Lower lobe of right lung (tissue), 2 donors: ENCODE measurements around the gene SRP68. TPM values are rescaled to one million over a fixed set of nuclear protein-coding genes. Genes with fewer than 3 reads are reported as not detected.
A peak's percentile ranks its signal among the peaks of the same experiment; 100 is the strongest.

ENCODE experiments used
- ATAC-seq, 2 donors: fragments of 200-7000 bp; cut with Tn5 transposase; one replicate each; pipeline ENCODE4 v1.9.1; 2020 to 2022; ENCODE audit warnings: mild to moderate bottlenecking in 2 of 2, moderate library complexity in 2 of 2
- DNase-seq: peaks from one replicate; pipeline ENCODE4 v3.0.0-alpha.2; 2020
- H3K27ac ChIP-seq: fragments of 200-600 bp; one replicate; pipeline ENCODE4 v1.8.0; 2022
- H3K27me3 ChIP-seq: fragments of 200-600 bp; one replicate; pipeline ENCODE4 v1.8.0; 2022; ENCODE audit warnings: low read depth
- H3K36me3 ChIP-seq: fragments of 200-600 bp; one replicate; pipeline ENCODE4 v1.8.0; 2022; ENCODE audit warnings: mild to moderate bottlenecking
- H3K4me1 ChIP-seq: fragments of 200-600 bp; one replicate; pipeline ENCODE4 v1.8.0; 2022
- H3K4me3 ChIP-seq: fragments of 200-600 bp; one replicate; pipeline ENCODE4 v1.8.0; 2022; ENCODE audit warnings: mild to moderate bottlenecking
- H3K9me3 ChIP-seq: fragments of 200-600 bp; one replicate; pipeline ENCODE4 v1.8.0; 2022
- intact Hi-C: fragments of 100-400 bp; cut with DNase I; formaldehyde crosslinking; loops from one replicate; pipeline ENCODE4 v1.11.0; 2022
- total RNA-seq: library from RNA; stranded (reverse); fragmentation: NEBNext Ultra II Directional; extraction: Animal tissue kit (Norgen Biotek cat#: 25700); gene quantifications from one replicate; pipeline ENCODE4 v1.2.1, GENCODE V29; 2021
- TF ChIP-seq, protein P1 (sequence below): fragments of 200-600 bp; IDR thresholded peaks from one replicate; pipeline ENCODE4 v1.8.0; 2022; ENCODE audit warnings: antibody characterized with exemption, mild to moderate bottlenecking
- donor health status: DM: no; HTN: yes; CAD: no; lungs with severe emphysema.

SRP68 gene
- total RNA-seq, 1 donor from 2014 or later, result 65.0 TPM

DNA sequence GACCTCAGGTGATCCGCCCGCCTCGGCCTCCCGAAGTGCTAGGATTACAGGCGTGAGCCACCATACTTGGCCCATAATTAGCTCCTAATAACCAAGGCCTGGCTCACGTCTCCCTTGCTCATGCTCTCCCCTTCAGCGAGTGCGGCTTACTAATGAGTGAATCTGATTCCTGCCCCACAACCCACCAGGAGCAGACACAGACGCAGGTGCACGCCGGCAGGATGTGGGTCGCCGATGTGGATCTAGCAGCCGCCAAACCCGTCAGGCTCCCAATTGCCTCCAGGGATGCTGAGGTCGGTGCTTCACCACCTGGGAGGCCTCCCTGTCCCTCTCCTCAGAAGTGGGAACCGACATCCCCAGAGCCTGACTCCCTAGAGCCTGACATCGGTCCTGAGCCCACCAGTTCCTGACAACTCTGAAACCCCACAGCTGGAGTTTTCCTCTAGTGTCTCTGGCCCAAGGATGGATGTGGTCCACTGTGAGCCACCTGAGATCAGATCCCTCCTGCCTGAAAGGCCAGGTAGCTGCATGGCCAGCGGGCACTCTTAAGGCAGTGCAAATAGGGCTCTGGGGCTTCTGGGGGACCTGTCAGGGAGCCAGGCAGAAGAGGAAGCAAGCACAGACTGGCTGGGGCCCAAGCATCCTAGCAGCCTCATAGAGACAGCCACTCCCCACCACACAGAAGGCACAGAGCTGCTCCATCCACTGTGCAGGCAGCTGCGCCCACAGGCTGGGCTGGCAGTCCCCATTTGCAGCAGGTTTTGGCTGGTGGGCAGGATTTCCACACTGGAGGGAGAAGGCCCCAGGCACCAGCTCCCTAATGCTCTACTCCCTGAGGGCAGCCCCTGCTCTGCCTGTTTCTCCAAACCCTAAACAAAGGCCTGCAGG is 20.5 kb upstream of the SRP68 start:
- Histone ChIP-seq H3K4me3 (no peak overlapping the region), H3K27ac (no peak overlapping the region), H3K27me3 (no peaks in the 10 kb centered on the region), H3K4me1 (no peaks in the 10 kb centered on the region), H3K9me3 (no peaks in the 10 kb centered on the region), H3K36me3 (peaks cover 100% of the 10 kb centered on the region)
- intact Hi-C loops, result no loop called here
- DNase-seq (peak; percentile 17), ATAC-seq (no peak)
- TF ChIP-seq, protein P1, sequence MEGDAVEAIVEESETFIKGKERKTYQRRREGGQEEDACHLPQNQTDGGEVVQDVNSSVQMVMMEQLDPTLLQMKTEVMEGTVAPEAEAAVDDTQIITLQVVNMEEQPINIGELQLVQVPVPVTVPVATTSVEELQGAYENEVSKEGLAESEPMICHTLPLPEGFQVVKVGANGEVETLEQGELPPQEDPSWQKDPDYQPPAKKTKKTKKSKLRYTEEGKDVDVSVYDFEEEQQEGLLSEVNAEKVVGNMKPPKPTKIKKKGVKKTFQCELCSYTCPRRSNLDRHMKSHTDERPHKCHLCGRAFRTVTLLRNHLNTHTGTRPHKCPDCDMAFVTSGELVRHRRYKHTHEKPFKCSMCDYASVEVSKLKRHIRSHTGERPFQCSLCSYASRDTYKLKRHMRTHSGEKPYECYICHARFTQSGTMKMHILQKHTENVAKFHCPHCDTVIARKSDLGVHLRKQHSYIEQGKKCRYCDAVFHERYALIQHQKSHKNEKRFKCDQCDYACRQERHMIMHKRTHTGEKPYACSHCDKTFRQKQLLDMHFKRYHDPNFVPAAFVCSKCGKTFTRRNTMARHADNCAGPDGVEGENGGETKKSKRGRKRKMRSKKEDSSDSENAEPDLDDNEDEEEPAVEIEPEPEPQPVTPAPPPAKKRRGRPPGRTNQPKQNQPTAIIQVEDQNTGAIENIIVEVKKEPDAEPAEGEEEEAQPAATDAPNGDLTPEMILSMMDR, result no peak

DNA sequence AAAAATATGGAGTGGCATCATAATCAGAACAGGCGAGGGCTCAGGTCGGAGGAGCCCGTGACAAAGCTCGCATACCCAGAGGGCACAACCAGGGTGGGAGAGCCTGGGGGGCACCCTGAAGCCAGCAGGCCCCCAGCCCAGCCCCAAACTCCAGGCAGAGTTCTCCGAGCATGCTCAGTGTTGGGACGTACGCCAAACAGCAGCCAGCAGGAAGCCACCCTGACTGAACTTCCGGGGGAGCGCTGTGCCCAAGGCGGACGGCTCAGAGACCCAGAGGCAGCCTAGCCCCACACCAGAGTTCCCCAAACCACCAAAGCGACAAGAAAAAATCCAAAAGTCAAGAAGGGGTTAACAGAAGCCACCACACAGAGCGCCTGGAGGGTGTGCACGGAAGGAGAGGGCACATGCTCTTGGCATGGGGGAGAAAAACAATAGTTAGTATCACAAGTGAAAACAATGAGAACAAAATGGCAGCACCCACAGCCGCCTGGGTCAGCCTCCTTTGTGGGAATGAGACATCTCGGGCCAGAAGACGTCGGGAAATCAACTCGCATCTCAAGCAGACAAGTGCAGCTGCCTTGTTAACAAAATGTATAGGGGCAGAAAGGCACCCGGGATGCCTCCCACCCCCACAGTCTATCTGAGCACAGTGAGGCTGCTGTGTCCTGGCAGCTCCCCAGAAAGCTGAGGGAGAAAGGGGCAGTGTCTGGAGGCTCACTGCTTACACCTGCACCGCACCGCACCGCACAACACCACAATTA is 19.4 kb upstream of the SRP68 start:
- TF ChIP-seq, protein P1, result no peak
- H3K9me3 ChIP-seq, result no peaks in the 10 kb centered on the region
- intact Hi-C loops, result no loop called here
- no peak overlapping the region for H3K4me3 ChIP-seq
- H3K4me1 ChIP-seq, result no peaks in the 10 kb centered on the region
- peaks cover 100% of the 10 kb centered on the region for H3K36me3 ChIP-seq
- H3K27ac ChIP-seq, result no peak overlapping the region
- no peak for ATAC-seq
- peak; percentile 25 for DNase-seq
- H3K27me3 ChIP-seq, result no peaks in the 10 kb centered on the region

DNA sequence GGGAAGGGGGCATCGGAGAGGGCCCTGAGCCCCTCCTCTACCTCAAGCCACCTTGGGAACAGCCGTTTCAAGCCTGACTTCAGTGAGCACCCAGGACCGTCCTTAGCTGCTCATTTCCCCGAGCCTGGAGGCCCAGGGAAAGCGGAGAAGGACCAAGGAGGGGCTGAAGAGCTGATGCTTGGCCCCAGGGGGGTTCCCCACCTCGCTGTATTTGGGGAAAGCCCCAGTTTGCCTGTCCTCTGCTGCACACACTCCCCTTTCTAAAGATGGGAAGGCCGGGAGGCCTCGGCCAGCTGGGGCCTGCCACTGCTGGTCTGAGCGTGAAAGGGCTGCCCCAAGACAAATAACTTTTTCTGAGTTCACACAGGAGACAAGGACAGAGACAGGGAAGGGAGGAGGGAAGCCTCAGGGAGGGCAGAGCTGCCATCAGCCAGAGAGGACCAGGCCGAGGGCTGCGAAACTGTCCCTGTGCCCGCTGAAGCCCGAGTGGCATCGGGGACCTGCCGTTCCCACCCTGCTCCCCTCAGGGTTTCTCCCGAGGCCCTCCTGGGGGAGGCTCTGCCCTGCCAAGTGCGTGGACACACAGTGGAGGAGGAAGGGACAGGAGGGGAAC is 18.3 kb upstream of the SRP68 start:
- no peaks in the 10 kb centered on the region for H3K9me3 ChIP-seq
- ATAC-seq, result no peak
- H3K4me3 ChIP-seq, result no peak overlapping the region
- TF ChIP-seq, protein P1, result no peak
- peaks cover 100% of the 10 kb centered on the region for H3K36me3 ChIP-seq
- H3K4me1 ChIP-seq, result no peaks in the 10 kb centered on the region
- no peak overlapping the region for H3K27ac ChIP-seq
- peak; percentile 19 for DNase-seq
- intact Hi-C loops, result no loop called here
- no peaks in the 10 kb centered on the region for H3K27me3 ChIP-seq

DNA sequence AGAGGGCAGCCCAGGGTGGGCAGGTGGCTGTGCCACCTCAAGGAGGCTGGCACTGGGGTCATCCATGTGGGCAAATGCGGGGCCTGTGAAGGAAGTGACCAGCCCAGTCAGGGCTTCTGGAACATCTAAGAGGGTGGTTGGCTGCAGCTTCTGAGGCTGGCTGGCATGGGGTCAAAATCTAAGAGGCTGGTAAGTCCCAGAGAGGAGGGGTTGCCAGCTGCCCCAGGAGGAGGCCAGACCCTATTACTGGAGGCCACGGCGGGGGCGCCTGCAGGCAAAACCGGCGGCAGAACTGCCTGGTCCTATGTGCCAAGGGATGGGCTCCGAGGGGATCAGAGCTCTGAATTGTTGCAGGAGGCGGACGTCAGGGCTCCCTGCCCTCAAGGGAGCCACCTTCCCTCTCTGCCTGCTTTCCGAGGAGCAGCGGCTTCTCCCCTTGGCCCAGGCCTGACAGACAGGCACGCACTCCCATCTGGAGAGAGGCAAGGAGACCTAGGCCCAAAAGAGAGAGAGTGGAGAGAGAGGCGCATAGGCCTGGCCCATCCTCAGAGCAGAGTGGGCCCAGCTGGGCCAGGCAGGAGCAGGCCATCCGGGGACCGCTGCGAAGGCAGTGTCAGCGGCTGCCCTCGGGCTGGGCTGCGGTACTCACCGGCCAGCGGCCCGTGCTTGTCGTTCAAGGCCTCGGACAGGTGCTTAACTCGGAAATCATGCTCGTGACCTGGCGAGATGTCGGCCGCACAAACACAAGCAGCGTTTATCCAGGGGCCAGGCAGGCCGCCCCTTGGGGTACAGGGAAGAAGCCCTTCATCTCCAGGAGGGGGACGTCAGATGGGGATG is 17.6 kb upstream of the SRP68 start:
- H3K9me3 ChIP-seq, result no peaks in the 10 kb centered on the region
- no peak overlapping the region for H3K27ac ChIP-seq
- TF ChIP-seq, protein P1, result no peak
- peak; percentile 33 for DNase-seq
- H3K36me3 ChIP-seq, result peaks cover 100% of the 10 kb centered on the region
- H3K4me3 ChIP-seq, result no peak overlapping the region
- no peak for ATAC-seq
- no peaks in the 10 kb centered on the region for H3K4me1 ChIP-seq
- intact Hi-C loops, result no loop called here
- H3K27me3 ChIP-seq, result no peaks in the 10 kb centered on the region
